Upper lobe of left lung (tissue), 4 donors: ENCODE data around the gene NEDD4L.
A peak's percentile ranks its signal among the peaks of the same experiment; 100 is the strongest.

ENCODE experiments used
- CTCF ChIP-seq, 6 experiments: fragments of 450-650 bp in 4 of 6; fragments of 200-600 bp in 2 of 6; sonication (generic) in 2 of 6; IDR thresholded peaks; one replicate each; pipeline ENCODE4 v1.5.1; 2016 to 2019; ENCODE audit warnings: antibody characterized with exemption in 6 of 6
- EP300 ChIP-seq, 4 donors: sonication (generic); formaldehyde crosslinking; IDR thresholded peaks; one replicate each; pipeline ENCODE4 v1.5.1; 2017; ENCODE audit warnings: antibody characterized with exemption in 4 of 4, control low read depth in 2 of 4
- POLR2A ChIP-seq, 4 donors: fragments of 450-650 bp; IDR thresholded peaks; one replicate each; pipeline ENCODE4 v1.5.1; 2016 to 2017; ENCODE audit warnings: antibody characterized with exemption in 4 of 4, mild to moderate bottlenecking in 2 of 4

GRCh38 chr18:58270396-58270795 lies 226.4 kb downstream of the NEDD4L start:
- TF ChIP-seq CTCF (IDR thresholded peaks at IDR 0.05) (no peak), POLR2A (IDR thresholded peaks at IDR 0.05) (peak in 1 of 4 donors; percentile 6), EP300 (IDR thresholded peaks at IDR 0.05) (no peak)
